Measurements from ENCODE around the gene MKI67. TPM values are rescaled to one million over a fixed set of nuclear protein-coding genes. Genes with fewer than 3 reads are reported as not detected.

The MKI67 gene
- polyA plus RNA-seq, 1 of the 3 experiments (the other 2 are of a cell fraction): 7.5 TPM

- Histone ChIP-seq H3K27ac (ENCODE audit: low read depth in 2 of 2, low read length in 1 of 2) (peak overlapping the region in 1 of 2 experiments; percentile 16; a peak in 1 of 4 replicates), H3F3A (replicated peaks; ENCODE audit: insufficient read depth) (no peaks in the 10 kb centered on the region), H3K79me2 (ENCODE audit: insufficient read depth) (no peaks in the 10 kb centered on the region), H3K27me3 (ENCODE audit: insufficient read depth) (no peaks in the 10 kb centered on the region), H3K4me3 (ENCODE audit: low read depth in 2 of 2, low read length in 1 of 2) (no peak overlapping the region), H3K9me2 (no peaks in the 10 kb centered on the region), H3K4me2 (peak overlapping the region; percentile 40; the same call in 1 of the 2 replicates), H4K20me1 (ENCODE audit: insufficient read depth) (no peaks in the 10 kb centered on the region), H3K4me1 (ENCODE audit: control insufficient read depth in 1 of 2, insufficient read depth in 2 of 2, low read depth in 1 of 2, low read length in 1 of 2) (peaks cover 6 to 7% of the 10 kb centered on the region in 2 experiments; a peak in 2 of 4 replicates), H2AFZ (ENCODE audit: low read depth) (no peak overlapping the region), H3K9ac (no peak overlapping the region), H3K36me3 (replicated peaks in 1 of 2; ENCODE audit: control insufficient read depth in 1 of 2, insufficient read depth in 2 of 2, low read length in 1 of 2) (no peaks in the 10 kb centered on the region), H3K9me3 (no peaks in the 10 kb centered on the region)
- POLR2A ChIA-PET: no interaction called here
- TF ChIP-seq ELF1 (IDR thresholded peaks at IDR 0.05) (no peak), MEF2A (IDR thresholded peaks at IDR 0.05; ENCODE audit: borderline replicate concordance, low read depth) (no peak), GATA2 (CRISPR knock-in tag; IDR thresholded peaks at IDR 0.05) (no peak), YY1 (IDR thresholded peaks at IDR 0.05; ENCODE audit: low read depth) (no peak), POLR2AphosphoS5 (IDR thresholded peaks at IDR 0.05; ENCODE audit: low read depth, low read length) (no peak), FOSL2 (IDR thresholded peaks at IDR 0.05; ENCODE audit: borderline replicate concordance, low read depth) (no peak), GABPA (IDR thresholded peaks at IDR 0.05; ENCODE audit: low read depth) (no peak)
- WGBS (ENCODE audit: low lambda C conversion rate): 71% methylated on average over 4 of the region's 4 CpGs
- no peak for DNase-seq
- CTCF ChIA-PET: interaction anchor here (1.0 to 1.2 kb wide), 2 partner anchors 69 to 70 kb away, joined by 3 to 5 read pairs; no protein-coding TSS in a partner anchor
Measured at GRCh38 chr10:128147064-128147463, 20.8 kb upstream of the MKI67 start.

GRCh38 chr10:128144547-128144946 lies 18.3 kb upstream of the MKI67 start:
- H3K4me3 ChIP-seq (ENCODE audit: low read depth in 2 of 2, low read length in 1 of 2): no peak overlapping the region
- H3K9me3 ChIP-seq: no peaks in the 10 kb centered on the region
- H3K27ac ChIP-seq (ENCODE audit: low read depth in 2 of 2, low read length in 1 of 2): no peak overlapping the region
- CTCF ChIA-PET: interaction anchor here (1.0 to 1.1 kb wide), 3 partner anchors 16 to 76 kb away, joined by 4 to 6 read pairs (median 5); no protein-coding TSS in a partner anchor
- H3K27me3 ChIP-seq (ENCODE audit: insufficient read depth): no peaks in the 10 kb centered on the region; the same call in none of the 2 replicates
- H3K9ac ChIP-seq: no peak overlapping the region
- no peak overlapping the region for H3K4me2 ChIP-seq
- no peaks in the 10 kb centered on the region for H3F3A ChIP-seq (replicated peaks; ENCODE audit: insufficient read depth)
- 39% methylated on average over 1 of the region's 1 CpG for WGBS (ENCODE audit: low lambda C conversion rate)
- no peaks in the 10 kb centered on the region for H3K9me2 ChIP-seq
- DNase-seq: no peak
- no peaks in the 10 kb centered on the region for H3K36me3 ChIP-seq (replicated peaks in 1 of 2; ENCODE audit: control insufficient read depth in 1 of 2, insufficient read depth in 2 of 2, low read length in 1 of 2)
- no peak for TF ChIP-seq NFIC (IDR thresholded peaks at IDR 0.05; ENCODE audit: borderline replicate concordance)
- no peak for TF ChIP-seq PBX3 (IDR thresholded peaks at IDR 0.05)
- POLR2A ChIA-PET: no interaction called here
- H3K4me1 ChIP-seq (ENCODE audit: control insufficient read depth in 1 of 2, insufficient read depth in 2 of 2, low read depth in 1 of 2, low read length in 1 of 2): peaks cover 2 to 6% of the 10 kb centered on the region in 2 experiments; a peak in 2 of 4 replicates
- H3K79me2 ChIP-seq (ENCODE audit: insufficient read depth): no peaks in the 10 kb centered on the region
- no peak overlapping the region for H2AFZ ChIP-seq (ENCODE audit: low read depth)
- H4K20me1 ChIP-seq (ENCODE audit: insufficient read depth): no peaks in the 10 kb centered on the region

- 94% methylated on average over 2 of the region's 2 CpGs for WGBS (ENCODE audit: low lambda C conversion rate)
- Histone ChIP-seq H3K4me3 (ENCODE audit: low read depth in 2 of 2, low read length in 1 of 2) (no peak overlapping the region), H3K9me2 (no peaks in the 10 kb centered on the region), H3K4me2 (no peak overlapping the region), H3K36me3 (replicated peaks in 1 of 2; ENCODE audit: control insufficient read depth in 1 of 2, insufficient read depth in 2 of 2, low read length in 1 of 2) (no peaks in the 10 kb centered on the region), H3F3A (replicated peaks; ENCODE audit: insufficient read depth) (no peaks in the 10 kb centered on the region), H3K27me3 (ENCODE audit: insufficient read depth) (no peaks in the 10 kb centered on the region; the same call in none of the 2 replicates), H2AFZ (ENCODE audit: low read depth) (no peak overlapping the region), H3K4me1 (ENCODE audit: control insufficient read depth in 1 of 2, insufficient read depth in 2 of 2, low read depth in 1 of 2, low read length in 1 of 2) (peaks cover 0 to 6% of the 10 kb centered on the region in 2 experiments; a peak in 2 of 4 replicates), H3K9ac (no peak overlapping the region), H3K27ac (ENCODE audit: low read depth in 2 of 2, low read length in 1 of 2) (no peak overlapping the region), H4K20me1 (ENCODE audit: insufficient read depth) (no peaks in the 10 kb centered on the region), H3K79me2 (ENCODE audit: insufficient read depth) (no peaks in the 10 kb centered on the region), H3K9me3 (no peaks in the 10 kb centered on the region)
- DNase-seq: no peak
- CTCF ChIA-PET: interaction anchor here (1.0 kb wide), 1 partner anchor 65 kb away, joined by 3 read pairs; no protein-coding TSS in a partner anchor
- POLR2A ChIA-PET: no interaction called here
- TF ChIP-seq TEAD4 (IDR thresholded peaks at IDR 0.05; ENCODE audit: borderline replicate concordance, insufficient read depth) (no peak), RXRA (IDR thresholded peaks at IDR 0.05; ENCODE audit: borderline replicate concordance, low read depth) (no peak), IRF3 (IDR thresholded peaks at IDR 0.05; ENCODE audit: low read depth, low read length) (no peak), MEF2A (IDR thresholded peaks at IDR 0.05; ENCODE audit: borderline replicate concordance, low read depth) (no peak), REST (IDR thresholded peaks at IDR 0.05; ENCODE audit: low read depth, low read length) (no peak), JUND (IDR thresholded peaks at IDR 0.05) (no peak), NRF1 (IDR thresholded peaks at IDR 0.05; ENCODE audit: low read depth, low read length) (no peak), CHD2 (IDR thresholded peaks at IDR 0.05; ENCODE audit: low read length, partially characterized antibody) (no peak), SIN3A (IDR thresholded peaks at IDR 0.05; ENCODE audit: borderline replicate concordance, low read depth, low read length) (no peak), TCF12 (IDR thresholded peaks at IDR 0.05) (no peak), GABPA (IDR thresholded peaks at IDR 0.05; ENCODE audit: low read depth) (no peak)
Measured at GRCh38 chr10:128143531-128143930, 17.3 kb upstream of the MKI67 start.
